Fibroblast of mammary gland (primary cell): ENCODE results near the gene MAPK12.

Experiments used
- DNase-seq: peaks from one replicate; pipeline ENCODE4 v3.0.0-alpha.2; 2010; ENCODE audit warnings: low read depth
- H3K4me3 ChIP-seq: 2 replicates; pipeline ENCODE4 v1.5.1; 2011; ENCODE audit warnings: low read depth, mild to moderate bottlenecking, low read length, moderate library complexity; ENCODE audit not compliant: control insufficient read depth
- TF ChIP-seq, protein P1 (sequence below): conservative IDR thresholded peaks from 2 replicates; pipeline ENCODE4 v1.5.1; 2011; ENCODE audit warnings: low read depth, low read length, inconsistent platforms; ENCODE audit not compliant: control insufficient read depth, insufficient read depth

Gene MAPK12

DNA sequence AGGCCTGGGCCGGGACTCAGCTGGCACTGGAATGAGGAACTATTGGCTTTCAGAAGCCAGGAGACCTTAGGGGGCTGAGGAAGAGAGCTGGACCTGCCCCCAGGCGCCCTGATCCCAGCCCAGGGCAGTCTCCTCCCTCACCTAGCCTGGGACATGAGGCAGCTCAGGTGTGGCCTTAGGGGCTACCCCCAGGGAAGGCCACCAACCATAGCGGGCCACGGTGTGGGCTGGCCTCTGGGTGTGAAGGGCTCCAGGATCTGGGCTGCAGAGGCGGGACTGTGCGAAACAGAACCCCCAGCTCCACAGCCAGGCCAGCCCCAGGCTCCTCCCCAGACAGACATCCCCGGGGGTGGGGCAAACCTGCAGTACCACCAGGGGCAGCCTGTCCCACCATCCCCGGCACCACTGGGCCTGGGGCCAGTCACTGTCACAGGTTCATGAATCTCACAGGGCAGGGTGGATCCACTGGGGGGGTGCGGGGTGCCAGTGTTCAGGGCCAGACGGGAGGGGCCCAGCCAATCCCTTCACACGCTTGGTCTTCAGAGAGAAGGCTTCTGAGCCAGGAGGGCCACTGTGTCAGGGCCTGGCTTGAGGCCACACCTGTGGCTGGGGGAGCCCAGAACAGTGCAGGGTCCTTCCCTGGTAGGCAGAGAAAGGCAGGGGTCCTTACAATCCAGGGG lies 42.5 kb upstream of the MAPK12 start:
- H3K4me3 ChIP-seq = no peak overlapping the region
- TF ChIP-seq, protein P1, sequence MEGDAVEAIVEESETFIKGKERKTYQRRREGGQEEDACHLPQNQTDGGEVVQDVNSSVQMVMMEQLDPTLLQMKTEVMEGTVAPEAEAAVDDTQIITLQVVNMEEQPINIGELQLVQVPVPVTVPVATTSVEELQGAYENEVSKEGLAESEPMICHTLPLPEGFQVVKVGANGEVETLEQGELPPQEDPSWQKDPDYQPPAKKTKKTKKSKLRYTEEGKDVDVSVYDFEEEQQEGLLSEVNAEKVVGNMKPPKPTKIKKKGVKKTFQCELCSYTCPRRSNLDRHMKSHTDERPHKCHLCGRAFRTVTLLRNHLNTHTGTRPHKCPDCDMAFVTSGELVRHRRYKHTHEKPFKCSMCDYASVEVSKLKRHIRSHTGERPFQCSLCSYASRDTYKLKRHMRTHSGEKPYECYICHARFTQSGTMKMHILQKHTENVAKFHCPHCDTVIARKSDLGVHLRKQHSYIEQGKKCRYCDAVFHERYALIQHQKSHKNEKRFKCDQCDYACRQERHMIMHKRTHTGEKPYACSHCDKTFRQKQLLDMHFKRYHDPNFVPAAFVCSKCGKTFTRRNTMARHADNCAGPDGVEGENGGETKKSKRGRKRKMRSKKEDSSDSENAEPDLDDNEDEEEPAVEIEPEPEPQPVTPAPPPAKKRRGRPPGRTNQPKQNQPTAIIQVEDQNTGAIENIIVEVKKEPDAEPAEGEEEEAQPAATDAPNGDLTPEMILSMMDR = no peak
- DNase-seq = peak; percentile 19

DNA sequence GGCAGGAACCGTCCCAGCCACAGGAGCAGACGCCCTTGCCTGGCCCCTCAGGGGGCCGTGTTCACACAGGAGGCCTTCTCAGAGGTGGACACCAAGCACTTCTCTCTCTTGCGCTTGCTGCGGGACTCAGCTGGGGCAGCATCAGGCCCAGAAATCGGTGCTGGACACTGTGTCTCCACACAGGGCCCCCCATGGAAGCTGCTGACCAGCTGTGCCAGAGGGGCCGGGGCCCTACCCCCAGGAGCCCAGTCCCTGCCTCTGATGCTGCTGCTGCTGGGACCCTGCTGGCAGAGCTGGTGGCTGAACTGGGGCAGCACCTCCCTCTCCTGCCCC lies 42.0 kb upstream of the MAPK12 start:
- DNase-seq = no peak
- no peak overlapping the region for H3K4me3 ChIP-seq
- TF ChIP-seq, protein P1 = no peak

DNA sequence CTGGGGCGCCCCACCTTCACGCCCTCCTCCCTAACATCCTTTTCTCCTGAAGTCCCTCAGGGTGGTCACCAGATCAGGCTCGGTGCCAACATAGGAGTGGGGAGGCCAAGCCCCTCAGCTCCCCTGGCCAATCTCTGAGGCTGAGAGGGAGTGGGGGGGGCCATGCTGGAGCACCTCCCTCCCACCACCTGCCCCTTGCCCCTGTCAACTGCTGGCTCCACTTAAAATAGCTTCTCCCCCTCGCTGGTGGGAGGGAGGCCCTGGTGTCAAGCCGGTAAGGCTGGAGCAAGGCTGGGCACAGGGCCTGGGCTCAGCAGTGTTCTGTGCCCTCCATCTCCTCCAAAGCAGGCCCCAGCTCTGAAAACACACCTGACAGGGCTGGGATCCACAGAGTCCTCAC lies 41.1 kb upstream of the MAPK12 start:
- TF ChIP-seq, protein P1 = no peak
- no peak for DNase-seq
- H3K4me3 ChIP-seq = no peak overlapping the region

DNA sequence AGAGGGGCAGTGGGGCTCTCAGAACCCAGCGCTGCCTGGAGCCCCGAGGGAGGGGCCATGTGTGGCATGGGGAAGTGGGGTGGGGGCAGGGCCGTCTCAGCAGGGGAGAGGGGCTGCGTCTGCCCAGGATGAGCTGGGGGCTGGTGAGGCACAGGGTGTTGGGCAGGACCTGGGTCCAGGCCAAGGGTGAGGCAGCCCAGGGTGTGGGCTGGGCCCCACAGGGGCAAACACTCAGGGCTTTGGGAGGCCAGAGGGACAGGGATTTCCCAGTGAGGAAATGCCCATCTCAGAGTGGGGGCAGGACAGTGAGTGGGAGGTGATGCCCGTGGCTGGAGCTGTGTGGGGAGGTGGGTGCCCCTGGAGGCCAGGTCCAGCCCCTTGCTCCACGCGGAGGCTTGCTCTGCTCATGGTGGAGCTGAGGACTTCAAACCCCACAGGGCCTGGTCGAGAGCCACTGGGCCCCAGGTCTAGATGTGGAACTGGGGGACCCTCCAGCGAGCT lies 40.6 kb upstream of the MAPK12 start:
- TF ChIP-seq, protein P1 = no peak
- no peak for DNase-seq
- no peak overlapping the region for H3K4me3 ChIP-seq

DNA sequence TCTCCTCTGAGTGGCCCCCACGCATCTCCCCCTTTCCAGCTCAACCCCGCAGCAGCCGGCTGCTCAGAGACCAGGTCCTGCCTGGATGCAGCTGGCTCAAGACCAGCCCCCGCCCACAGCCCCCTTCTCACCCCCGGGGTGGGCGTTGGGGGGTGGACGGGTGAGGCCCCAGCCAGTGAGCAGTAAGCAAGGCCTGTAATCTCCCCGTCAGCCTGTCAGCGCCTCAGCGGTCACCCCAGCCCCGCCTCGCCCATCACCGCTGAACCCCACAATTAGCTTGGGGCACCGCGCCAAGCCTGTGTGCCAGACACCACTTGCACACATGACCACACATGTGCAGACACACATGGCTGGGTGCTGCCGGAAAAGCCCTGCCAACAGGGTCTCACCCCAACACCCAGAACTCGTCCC lies 40.1 kb upstream of the MAPK12 start:
- H3K4me3 ChIP-seq = no peak overlapping the region
- DNase-seq = no peak
- TF ChIP-seq, protein P1 = no peak

DNA sequence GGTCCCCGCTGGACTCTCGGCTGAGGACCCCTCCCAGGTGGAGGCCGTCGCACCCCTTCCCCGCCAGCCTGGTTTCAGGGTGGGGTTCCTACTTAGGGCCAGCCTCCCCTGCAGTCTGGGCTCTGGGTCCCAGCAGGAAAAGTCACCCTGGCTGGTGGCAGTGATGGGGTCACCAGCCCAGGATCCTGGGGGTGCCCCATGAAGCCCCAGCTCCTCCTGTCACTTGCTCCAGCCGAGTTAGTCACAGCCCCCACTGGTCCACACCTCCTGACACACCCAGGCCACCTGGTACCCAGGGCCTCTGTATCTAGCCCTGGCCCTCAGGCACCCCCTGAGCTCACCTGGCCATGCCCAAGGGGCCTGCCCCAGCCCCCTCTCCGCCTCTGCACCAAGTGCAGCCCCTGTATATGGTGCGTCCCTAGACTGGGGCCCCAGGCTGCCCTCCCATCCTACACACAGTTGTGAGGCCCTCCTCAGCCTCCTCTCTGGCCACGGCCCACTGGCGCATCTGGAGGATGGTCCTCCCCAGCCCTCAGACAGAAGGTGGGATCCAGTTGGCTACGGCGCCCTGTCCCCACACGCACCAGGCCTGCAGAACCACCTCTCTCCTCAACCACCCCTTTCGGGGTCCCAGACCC lies 39.3 kb upstream of the MAPK12 start:
- DNase-seq = no peak
- no peak overlapping the region for H3K4me3 ChIP-seq
- TF ChIP-seq, protein P1 = no peak
